NCI-H2081 treated with DMSO at 0.1 percent for 48 hours (cell line): Measurements from ENCODE around the gene ARHGAP9.
"Not testable (repeated sequence)": the region's sequence is repeated elsewhere in the genome, so short reads cannot be mapped to it uniquely, and the experiment has no call there.

ENCODE experiments used
- DNase-seq: peaks from one replicate; lab custom pipeline; 2025; lab: John Stamatoyannopoulos, UW

ARHGAP9 gene

GRCh38 chr12:57456737-57457490, 22.8 kb downstream of the ARHGAP9 start:
- no peak for DNase-seq

GRCh38 chr12:57456145-57456700, 23.4 kb downstream of the ARHGAP9 start:
- no peak for DNase-seq

- DNase-seq = no peak
These were observed 24.1 kb downstream of the ARHGAP9 start for GRCh38 chr12:57455374-57456144.

- no peak for DNase-seq
These were observed 24.9 kb downstream of the ARHGAP9 start, which contains the start of gene INHBE for GRCh38 chr12:57454566-57455373. Gene INHBE, plus strand, starts transcription at chr12:57455307. Its CDS starts 230 bp downstream, at chr12:57455537.

GRCh38 chr12:57454213-57454565, 25.5 kb downstream of the ARHGAP9 start:
- DNase-seq = no peak

GRCh38 chr12:57452937-57453509, 26.6 kb downstream of the ARHGAP9 start:
- DNase-seq = no peak

GRCh38 chr12:57452181-57452936, 27.3 kb downstream of the ARHGAP9 start:
- DNase-seq = no peak

- DNase-seq = no peak
These were observed 28.4 kb downstream of the ARHGAP9 start for GRCh38 chr12:57451233-57451778.

- no peak for DNase-seq
These were observed 29.6 kb downstream of the ARHGAP9 start for GRCh38 chr12:57450057-57450456.

- DNase-seq = no peak
These were observed 30.3 kb downstream of the ARHGAP9 start for GRCh38 chr12:57449375-57449774.

GRCh38 chr12:57448669-57449068, 31.0 kb downstream of the ARHGAP9 start:
- no peak for DNase-seq

- DNase-seq = no peak
These were observed 33.2 kb downstream of the ARHGAP9 start for GRCh38 chr12:57446292-57446960.

GRCh38 chr12:57444744-57445143, 34.9 kb downstream of the ARHGAP9 start:
- no peak for DNase-seq

GRCh38 chr12:57444337-57444736, 35.3 kb downstream of the ARHGAP9 start:
- not testable (repeated sequence) for DNase-seq

GRCh38 chr12:57441846-57442427, 37.7 kb downstream of the ARHGAP9 start:
- no peak for DNase-seq

- not testable (repeated sequence) for DNase-seq
These were observed 38.3 kb downstream of the ARHGAP9 start for GRCh38 chr12:57441393-57441792.

- DNase-seq = no peak
These were observed 39.9 kb downstream of the ARHGAP9 start for GRCh38 chr12:57439762-57440266.

- no peak for DNase-seq
These were observed 41.3 kb downstream of the ARHGAP9 start for GRCh38 chr12:57438400-57438799.

GRCh38 chr12:57435293-57435692, 44.4 kb downstream of the ARHGAP9 start:
- DNase-seq = no peak
